Measurements from ENCODE around the gene SCARB2.

Gene SCARB2

DNA sequence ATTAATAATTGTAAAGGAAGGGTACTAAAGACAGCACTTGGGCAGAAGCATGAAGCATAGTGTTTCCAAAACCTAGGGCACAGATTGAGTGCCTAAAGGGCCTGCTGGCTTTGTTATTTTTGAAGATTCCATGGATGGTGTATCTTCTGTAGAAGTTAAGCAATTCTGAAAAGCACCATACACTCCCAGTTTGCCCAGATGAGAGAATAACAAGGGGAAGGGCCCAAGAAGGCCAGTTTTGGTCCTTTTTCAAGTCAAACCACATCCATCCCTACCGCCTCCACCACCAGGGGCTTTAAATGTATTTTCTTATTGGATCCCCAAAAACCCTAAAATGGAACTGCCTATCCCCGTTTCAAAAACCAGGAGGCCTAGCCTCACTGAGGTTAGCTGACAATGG is 17.2 kb downstream of the SCARB2 start:
- H4K20me1 ChIP-seq (ENCODE audit: insufficient read depth, low read length) = no peaks in the 10 kb centered on the region
- no peak overlapping the region for H3K9ac ChIP-seq (ENCODE audit: low read depth, low read length)
- H3K27ac ChIP-seq (ENCODE audit: low read length) = no peak overlapping the region
- H3K4me3 ChIP-seq (ENCODE audit: low read depth in 1 of 2, low read length in 2 of 2) = no peak overlapping the region
- no peak overlapping the region for H2AFZ ChIP-seq (ENCODE audit: low read depth, low read length)
- DNase-seq (no peak), ATAC-seq (ENCODE audit: insufficient read depth, low read depth) (no peak)
- H3K9me3 ChIP-seq (ENCODE audit: insufficient read depth, low read length, severe bottlenecking) = peaks cover 10% of the 10 kb centered on the region
- peaks cover 14% of the 10 kb centered on the region for H3K4me1 ChIP-seq (ENCODE audit: insufficient read depth, low read length)
- peaks cover 49% of the 10 kb centered on the region for H3K36me3 ChIP-seq (ENCODE audit: insufficient read depth, low read length)
- H3K27me3 ChIP-seq (ENCODE audit: insufficient read depth, low read length, poor library complexity) = no peaks in the 10 kb centered on the region
- peaks cover 25% of the 10 kb centered on the region for H3K79me2 ChIP-seq (ENCODE audit: insufficient read depth, low read length)
- H3K4me2 ChIP-seq (ENCODE audit: insufficient read depth, low read length) = no peak overlapping the region
- no peak for TF ChIP-seq EZH2 (IDR thresholded peaks at IDR 0.05; ENCODE audit: borderline replicate concordance, low read depth, low read length, severe bottlenecking)

DNA sequence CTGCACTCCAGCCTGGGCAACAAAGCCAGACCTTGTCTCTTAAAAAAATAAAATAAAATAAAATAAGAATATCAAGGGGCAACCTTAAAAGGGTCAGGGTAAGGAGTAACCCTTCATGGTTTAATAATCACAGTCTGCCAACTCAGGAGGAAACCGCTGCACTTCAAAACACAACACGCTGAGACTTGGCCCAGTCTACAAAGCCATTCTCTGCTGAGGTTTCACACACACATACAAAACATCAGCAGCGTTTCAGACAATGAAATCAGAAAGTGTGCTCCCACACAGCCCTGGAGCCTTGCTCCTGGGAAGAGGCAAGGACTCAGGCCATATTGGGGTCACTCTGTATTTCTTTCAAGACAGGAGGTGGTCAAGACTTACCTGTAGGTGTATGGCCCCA is 18.3 kb downstream of the SCARB2 start:
- peaks cover 14% of the 10 kb centered on the region for H3K4me1 ChIP-seq (ENCODE audit: insufficient read depth, low read length)
- H3K79me2 ChIP-seq (ENCODE audit: insufficient read depth, low read length) = peaks cover 17% of the 10 kb centered on the region
- no peak overlapping the region for H3K4me2 ChIP-seq (ENCODE audit: insufficient read depth, low read length)
- no peak overlapping the region for H3K27ac ChIP-seq (ENCODE audit: low read length)
- no peak overlapping the region for H2AFZ ChIP-seq (ENCODE audit: low read depth, low read length)
- no peak overlapping the region for H3K9ac ChIP-seq (ENCODE audit: low read depth, low read length)
- TF ChIP-seq EZH2 (IDR thresholded peaks at IDR 0.05; ENCODE audit: borderline replicate concordance, low read depth, low read length, severe bottlenecking) = no peak
- TF ChIP-seq, protein P1, sequence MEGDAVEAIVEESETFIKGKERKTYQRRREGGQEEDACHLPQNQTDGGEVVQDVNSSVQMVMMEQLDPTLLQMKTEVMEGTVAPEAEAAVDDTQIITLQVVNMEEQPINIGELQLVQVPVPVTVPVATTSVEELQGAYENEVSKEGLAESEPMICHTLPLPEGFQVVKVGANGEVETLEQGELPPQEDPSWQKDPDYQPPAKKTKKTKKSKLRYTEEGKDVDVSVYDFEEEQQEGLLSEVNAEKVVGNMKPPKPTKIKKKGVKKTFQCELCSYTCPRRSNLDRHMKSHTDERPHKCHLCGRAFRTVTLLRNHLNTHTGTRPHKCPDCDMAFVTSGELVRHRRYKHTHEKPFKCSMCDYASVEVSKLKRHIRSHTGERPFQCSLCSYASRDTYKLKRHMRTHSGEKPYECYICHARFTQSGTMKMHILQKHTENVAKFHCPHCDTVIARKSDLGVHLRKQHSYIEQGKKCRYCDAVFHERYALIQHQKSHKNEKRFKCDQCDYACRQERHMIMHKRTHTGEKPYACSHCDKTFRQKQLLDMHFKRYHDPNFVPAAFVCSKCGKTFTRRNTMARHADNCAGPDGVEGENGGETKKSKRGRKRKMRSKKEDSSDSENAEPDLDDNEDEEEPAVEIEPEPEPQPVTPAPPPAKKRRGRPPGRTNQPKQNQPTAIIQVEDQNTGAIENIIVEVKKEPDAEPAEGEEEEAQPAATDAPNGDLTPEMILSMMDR (IDR thresholded peaks at IDR 0.05; ENCODE audit: borderline replicate concordance, extremely low read depth, low read length, poor library complexity, severe bottlenecking) = no peak
- H3K4me3 ChIP-seq (ENCODE audit: low read depth in 1 of 2, low read length in 2 of 2) = no peak overlapping the region
- peaks cover 10% of the 10 kb centered on the region for H3K9me3 ChIP-seq (ENCODE audit: insufficient read depth, low read length, severe bottlenecking)
- H4K20me1 ChIP-seq (ENCODE audit: insufficient read depth, low read length) = no peaks in the 10 kb centered on the region
- peaks cover 54% of the 10 kb centered on the region for H3K36me3 ChIP-seq (ENCODE audit: insufficient read depth, low read length)
- DNase-seq (no peak), ATAC-seq (ENCODE audit: insufficient read depth, low read depth) (no peak)
- no peaks in the 10 kb centered on the region for H3K27me3 ChIP-seq (ENCODE audit: insufficient read depth, low read length, poor library complexity)

GRCh38 chr4:76194325-76194724 is 19.3 kb downstream of the SCARB2 start:
- Histone ChIP-seq H4K20me1 (ENCODE audit: insufficient read depth, low read length) (no peaks in the 10 kb centered on the region), H3K9me3 (ENCODE audit: insufficient read depth, low read length, severe bottlenecking) (peaks cover 10% of the 10 kb centered on the region), H3K4me2 (ENCODE audit: insufficient read depth, low read length) (no peak overlapping the region), H3K27me3 (ENCODE audit: insufficient read depth, low read length, poor library complexity) (no peaks in the 10 kb centered on the region), H3K9ac (ENCODE audit: low read depth, low read length) (no peak overlapping the region), H3K4me1 (ENCODE audit: insufficient read depth, low read length) (peaks cover 7% of the 10 kb centered on the region), H3K27ac (ENCODE audit: low read length) (no peak overlapping the region), H3K36me3 (ENCODE audit: insufficient read depth, low read length) (peaks cover 54% of the 10 kb centered on the region), H3K79me2 (ENCODE audit: insufficient read depth, low read length) (peaks cover 13% of the 10 kb centered on the region; the same call in 1 of the 2 replicates), H3K4me3 (ENCODE audit: low read depth in 1 of 2, low read length in 2 of 2) (no peak overlapping the region), H2AFZ (ENCODE audit: low read depth, low read length) (no peak overlapping the region)
- no peak for DNase-seq
- no peak for ATAC-seq (ENCODE audit: insufficient read depth, low read depth)
- TF ChIP-seq, protein P1 (IDR thresholded peaks at IDR 0.05; ENCODE audit: borderline replicate concordance, extremely low read depth, low read length, poor library complexity, severe bottlenecking) = no peak
- TF ChIP-seq EZH2 (IDR thresholded peaks at IDR 0.05; ENCODE audit: borderline replicate concordance, low read depth, low read length, severe bottlenecking) = no peak

DNA sequence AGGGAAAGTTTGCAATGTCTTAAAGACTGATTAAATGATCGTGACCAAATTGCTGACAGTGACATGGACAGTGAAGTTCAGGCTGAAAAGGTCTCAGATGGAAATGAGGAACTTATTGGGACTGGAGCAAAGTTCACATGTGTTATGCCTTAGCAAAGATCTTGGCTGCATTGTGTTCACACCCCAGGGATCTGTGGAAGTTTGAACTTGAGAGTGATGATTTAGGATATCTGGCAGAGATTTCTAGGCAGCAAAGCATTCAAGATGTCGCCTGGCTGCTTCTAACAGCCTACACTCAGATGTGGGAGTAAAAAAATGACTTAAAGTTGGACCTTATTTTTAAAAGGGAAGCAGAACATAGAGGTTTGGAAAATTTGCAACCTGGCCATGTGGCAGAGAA is 21.4 kb downstream of the SCARB2 start:
- ATAC-seq (ENCODE audit: insufficient read depth, low read depth) = no peak
- TF ChIP-seq, protein P1 (IDR thresholded peaks at IDR 0.05; ENCODE audit: borderline replicate concordance, extremely low read depth, low read length, poor library complexity, severe bottlenecking) = no peak
- no peak for TF ChIP-seq EZH2 (IDR thresholded peaks at IDR 0.05; ENCODE audit: borderline replicate concordance, low read depth, low read length, severe bottlenecking)
- no peak overlapping the region for H2AFZ ChIP-seq (ENCODE audit: low read depth, low read length)
- H3K9me3 ChIP-seq (ENCODE audit: insufficient read depth, low read length, severe bottlenecking) = peaks cover 10% of the 10 kb centered on the region
- no peak overlapping the region for H3K4me2 ChIP-seq (ENCODE audit: insufficient read depth, low read length)
- H3K9ac ChIP-seq (ENCODE audit: low read depth, low read length) = no peak overlapping the region
- H3K36me3 ChIP-seq (ENCODE audit: insufficient read depth, low read length) = peaks cover 56% of the 10 kb centered on the region
- H3K27me3 ChIP-seq (ENCODE audit: insufficient read depth, low read length, poor library complexity) = no peaks in the 10 kb centered on the region
- no peak overlapping the region for H3K27ac ChIP-seq (ENCODE audit: low read length)
- no peaks in the 10 kb centered on the region for H4K20me1 ChIP-seq (ENCODE audit: insufficient read depth, low read length)
- no peaks in the 10 kb centered on the region for H3K4me1 ChIP-seq (ENCODE audit: insufficient read depth, low read length)
- peaks cover 7% of the 10 kb centered on the region; the same call in 1 of the 2 replicates for H3K79me2 ChIP-seq (ENCODE audit: insufficient read depth, low read length)
- DNase-seq = no peak
- H3K4me3 ChIP-seq (ENCODE audit: low read depth in 1 of 2, low read length in 2 of 2) = no peak overlapping the region
